HL-60 (cell line): ENCODE measurements around the gene CHI3L2.

ENCODE experiments used
- GABPA ChIP-seq: IDR thresholded peaks from 2 replicates; pipeline ENCODE4 v1.6.1; 2012; ENCODE audit warnings: low read depth
- POLR2AphosphoS5 ChIP-seq: IDR thresholded peaks from 2 replicates; pipeline ENCODE4 v1.6.1; 2012; ENCODE audit warnings: low read depth
- TF ChIP-seq, protein P1 (sequence below): IDR thresholded peaks from one replicate; pipeline ENCODE4 v1.5.1; 2011; ENCODE audit warnings: low read length, control low read depth, inconsistent platforms; ENCODE audit not compliant: insufficient read depth

DNA sequence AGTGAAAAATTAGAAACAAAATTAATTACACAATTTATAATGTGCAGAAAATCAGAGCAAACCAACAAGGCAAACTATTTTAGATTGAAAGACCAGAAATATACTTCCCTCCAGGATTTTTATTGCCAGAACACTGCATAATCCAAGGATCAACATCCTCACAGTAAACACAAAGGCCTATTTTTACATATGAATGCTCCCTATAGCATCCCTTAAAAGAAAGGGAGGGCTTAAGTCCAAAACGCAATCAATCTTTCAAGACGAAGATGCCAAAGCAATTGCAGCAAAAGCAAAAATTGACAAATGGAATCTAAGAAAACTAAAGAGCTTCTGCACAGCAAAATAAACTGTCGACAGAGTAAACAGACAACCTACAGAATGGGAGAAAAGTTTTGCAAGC lies 44.6 kb downstream of the CHI3L2 start:
- TF ChIP-seq POLR2AphosphoS5 = no peak
- TF ChIP-seq, protein P1, sequence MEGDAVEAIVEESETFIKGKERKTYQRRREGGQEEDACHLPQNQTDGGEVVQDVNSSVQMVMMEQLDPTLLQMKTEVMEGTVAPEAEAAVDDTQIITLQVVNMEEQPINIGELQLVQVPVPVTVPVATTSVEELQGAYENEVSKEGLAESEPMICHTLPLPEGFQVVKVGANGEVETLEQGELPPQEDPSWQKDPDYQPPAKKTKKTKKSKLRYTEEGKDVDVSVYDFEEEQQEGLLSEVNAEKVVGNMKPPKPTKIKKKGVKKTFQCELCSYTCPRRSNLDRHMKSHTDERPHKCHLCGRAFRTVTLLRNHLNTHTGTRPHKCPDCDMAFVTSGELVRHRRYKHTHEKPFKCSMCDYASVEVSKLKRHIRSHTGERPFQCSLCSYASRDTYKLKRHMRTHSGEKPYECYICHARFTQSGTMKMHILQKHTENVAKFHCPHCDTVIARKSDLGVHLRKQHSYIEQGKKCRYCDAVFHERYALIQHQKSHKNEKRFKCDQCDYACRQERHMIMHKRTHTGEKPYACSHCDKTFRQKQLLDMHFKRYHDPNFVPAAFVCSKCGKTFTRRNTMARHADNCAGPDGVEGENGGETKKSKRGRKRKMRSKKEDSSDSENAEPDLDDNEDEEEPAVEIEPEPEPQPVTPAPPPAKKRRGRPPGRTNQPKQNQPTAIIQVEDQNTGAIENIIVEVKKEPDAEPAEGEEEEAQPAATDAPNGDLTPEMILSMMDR = no peak
- no peak for TF ChIP-seq GABPA
